HG03025 (cell line): ENCODE results near the gene ADORA1.

ENCODE experiments used
- ATAC-seq: cut with Tn5 transposase; IDR thresholded peaks from one replicate; pipeline ENCODE4 v1.9.1; 2021; ENCODE audit warnings: mild to moderate bottlenecking, moderate library complexity; ENCODE audit not compliant: unreplicated experiment, low FRiP score

Gene ADORA1

GRCh38 chr1:203093754-203094410 is 33.6 kb upstream of the ADORA1 start:
- ATAC-seq = no peak

- ATAC-seq = no peak
These were observed 32.4 kb upstream of the ADORA1 start for GRCh38 chr1:203095061-203095690.

GRCh38 chr1:203096566-203096965 is 31.0 kb upstream of the ADORA1 start:
- no peak for ATAC-seq

- no peak for ATAC-seq
These were observed 30.5 kb upstream of the ADORA1 start for GRCh38 chr1:203097001-203097400.

GRCh38 chr1:203098445-203098844 is 29.1 kb upstream of the ADORA1 start:
- no peak for ATAC-seq

GRCh38 chr1:203098914-203099520 is 28.5 kb upstream of the ADORA1 start:
- no peak for ATAC-seq

GRCh38 chr1:203099805-203100515 is 27.6 kb upstream of the ADORA1 start:
- ATAC-seq = no peak

- no peak for ATAC-seq
These were observed 27.0 kb upstream of the ADORA1 start for GRCh38 chr1:203100516-203100869.

GRCh38 chr1:203101813-203102634 is 25.5 kb upstream of the ADORA1 start:
- no peak for ATAC-seq

GRCh38 chr1:203103216-203103615 is 24.3 kb upstream of the ADORA1 start:
- no peak for ATAC-seq

GRCh38 chr1:203103829-203104495 is 23.6 kb upstream of the ADORA1 start:
- ATAC-seq = no peak

GRCh38 chr1:203104789-203105390 is 22.6 kb upstream of the ADORA1 start:
- no peak for ATAC-seq

GRCh38 chr1:203112475-203112874 is 15.1 kb upstream of the ADORA1 start:
- ATAC-seq = no peak

GRCh38 chr1:203113308-203113707 is 14.2 kb upstream of the ADORA1 start:
- no peak for ATAC-seq

- ATAC-seq = no peak
These were observed 13.3 kb upstream of the ADORA1 start for GRCh38 chr1:203114202-203114601.

- ATAC-seq = no peak
These were observed 11.3 kb upstream of the ADORA1 start for GRCh38 chr1:203116091-203116820.

- ATAC-seq = no peak
These were observed 9.6 kb upstream of the ADORA1 start for GRCh38 chr1:203117611-203118575.
